Kidney (tissue), 14 donors: ENCODE data around the gene PRKN. TPM values are rescaled to one million over a fixed set of nuclear protein-coding genes. Genes with fewer than 3 reads are reported as not detected.

Experiments used
- DNase-seq, 5 donors: peaks; one replicate each; pipeline ENCODE4 v3.0.0-alpha.2; 2013 to 2020
- FAIRE-seq: peaks from 2 replicates; lab custom pipeline; 2012; peaks lifted over from hg19 to GRCh38; lab: Jason Lieb, UNC
- H3K27ac ChIP-seq, 2 donors: one replicate each; pipeline ENCODE4 v1.7.0; 2013; ENCODE audit warnings: low read depth in 2 of 2, low read length in 2 of 2, inconsistent platforms in 1 of 2
- H3K27me3 ChIP-seq: one replicate; pipeline ENCODE4 v1.7.1; 2013; ENCODE audit warnings: low read length, inconsistent platforms; ENCODE audit not compliant: control insufficient read depth, insufficient read depth
- H3K36me3 ChIP-seq, 3 donors: one replicate each; pipeline versions ENCODE4 v1.7.0 to v1.7.1; 2013; ENCODE audit warnings: low read length in 3 of 3, control low read depth in 1 of 3, inconsistent platforms in 1 of 3; ENCODE audit not compliant: insufficient read depth in 3 of 3, control insufficient read depth in 2 of 3
- H3K4me1 ChIP-seq, 3 donors: one replicate each; pipeline versions ENCODE4 v1.7.0 to v1.7.1; 2013; ENCODE audit warnings: low read length in 3 of 3, inconsistent platforms in 1 of 3, low read depth in 1 of 3; ENCODE audit not compliant: control insufficient read depth in 2 of 3, insufficient read depth in 2 of 3
- H3K4me3 ChIP-seq, 3 donors: one replicate each; pipeline versions ENCODE4 v1.7.0 to v1.8.1; 2013; ENCODE audit warnings: low read length in 3 of 3, control low read depth in 1 of 3, inconsistent platforms in 1 of 3
- H3K9ac ChIP-seq, 3 donors: one replicate each; pipeline versions ENCODE4 v1.7.0 to v1.7.1; 2013; ENCODE audit warnings: low read length in 3 of 3, control low read depth in 1 of 3, inconsistent platforms in 1 of 3
- H3K9me3 ChIP-seq, 3 donors: one replicate each; pipeline versions ENCODE4 v1.7.0 to v1.7.1; 2013; ENCODE audit warnings: low read length in 3 of 3, control low read depth in 1 of 3, inconsistent platforms in 1 of 3; ENCODE audit not compliant: control insufficient read depth in 2 of 3, insufficient read depth in 1 of 3
- intact Hi-C: fragments of 100-400 bp; cut with DNase I; formaldehyde crosslinking; loops from one replicate; pipeline ENCODE4 v1.11.1; 2022
- polyA plus RNA-seq: library from polyadenylated mRNA; stranded (reverse); fragments of 350-450 nt; fragmentation: Illumina TruSeq; extraction: RNeasy Lipid Tissue Mini Kit (QIAGEN cat#74804); gene quantifications from one replicate; pipeline ENCODE4 v1.2.3, GENCODE V29; 2014; ENCODE audit warnings: low read depth, low replicate concordance; ENCODE audit not compliant: insufficient read depth
- total RNA-seq: library from RNA; stranded (reverse); fragmentation: NEBNext Ultra II Directional; extraction: Animal tissue kit (Norgen Biotek cat#: 25700); gene quantifications from one replicate; pipeline ENCODE4 v1.2.1, GENCODE V29; 2021
- TF ChIP-seq, protein P1 (sequence below): IDR thresholded peaks from 3 replicates; pipeline ENCODE4 v1.5.1; 2012; ENCODE audit warnings: mild to moderate bottlenecking, moderate library complexity, borderline replicate concordance; ENCODE audit not compliant: insufficient read depth; ENCODE audit errors: extremely low read depth
- donor health status: control.
- donor health status: control.
- donor health status: control.
- donor health status: control.
- donor health status: control.
- donor health status: DM: yes; HTN: yes; CAD: no.
- donor health status: Normal renal cell carcinoma (clear cell type).

PRKN gene
- total and polyA plus RNA-seq, 2 donors from 2014 or later = 8.6 to 10.4 TPM

DNA sequence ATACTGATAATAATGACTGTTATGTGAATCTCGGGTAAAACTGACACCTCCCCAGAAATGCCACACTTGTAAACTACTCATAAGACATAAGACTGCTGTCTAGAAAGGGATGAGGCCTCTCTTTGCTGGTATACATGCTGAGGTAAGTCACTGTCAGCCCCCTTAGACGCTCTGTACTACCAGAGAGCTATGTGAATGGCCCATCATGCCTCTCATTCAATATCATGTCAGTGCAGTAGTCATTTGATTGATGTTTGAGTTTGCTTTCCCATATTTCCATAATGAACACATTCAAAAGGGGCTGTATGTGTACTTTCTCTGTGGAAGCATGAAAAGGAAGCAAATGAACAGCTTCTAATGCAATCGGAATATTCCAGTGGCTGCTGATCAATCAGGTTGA is 1334.3 kb downstream of the PRKN start:
- H3K4me3 ChIP-seq = no peak overlapping the region
- H3K27ac ChIP-seq = no peak overlapping the region
- intact Hi-C loops = no loop called here
- H3K9me3 ChIP-seq = no peaks in the 10 kb centered on the region
- TF ChIP-seq, protein P1, sequence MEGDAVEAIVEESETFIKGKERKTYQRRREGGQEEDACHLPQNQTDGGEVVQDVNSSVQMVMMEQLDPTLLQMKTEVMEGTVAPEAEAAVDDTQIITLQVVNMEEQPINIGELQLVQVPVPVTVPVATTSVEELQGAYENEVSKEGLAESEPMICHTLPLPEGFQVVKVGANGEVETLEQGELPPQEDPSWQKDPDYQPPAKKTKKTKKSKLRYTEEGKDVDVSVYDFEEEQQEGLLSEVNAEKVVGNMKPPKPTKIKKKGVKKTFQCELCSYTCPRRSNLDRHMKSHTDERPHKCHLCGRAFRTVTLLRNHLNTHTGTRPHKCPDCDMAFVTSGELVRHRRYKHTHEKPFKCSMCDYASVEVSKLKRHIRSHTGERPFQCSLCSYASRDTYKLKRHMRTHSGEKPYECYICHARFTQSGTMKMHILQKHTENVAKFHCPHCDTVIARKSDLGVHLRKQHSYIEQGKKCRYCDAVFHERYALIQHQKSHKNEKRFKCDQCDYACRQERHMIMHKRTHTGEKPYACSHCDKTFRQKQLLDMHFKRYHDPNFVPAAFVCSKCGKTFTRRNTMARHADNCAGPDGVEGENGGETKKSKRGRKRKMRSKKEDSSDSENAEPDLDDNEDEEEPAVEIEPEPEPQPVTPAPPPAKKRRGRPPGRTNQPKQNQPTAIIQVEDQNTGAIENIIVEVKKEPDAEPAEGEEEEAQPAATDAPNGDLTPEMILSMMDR = no peak
- no peaks in the 10 kb centered on the region for H3K4me1 ChIP-seq
- FAIRE-seq = no peak
- DNase-seq = no peak
- H3K36me3 ChIP-seq = no peaks in the 10 kb centered on the region
- no peak overlapping the region for H3K9ac ChIP-seq
- H3K27me3 ChIP-seq = no peaks in the 10 kb centered on the region

DNA sequence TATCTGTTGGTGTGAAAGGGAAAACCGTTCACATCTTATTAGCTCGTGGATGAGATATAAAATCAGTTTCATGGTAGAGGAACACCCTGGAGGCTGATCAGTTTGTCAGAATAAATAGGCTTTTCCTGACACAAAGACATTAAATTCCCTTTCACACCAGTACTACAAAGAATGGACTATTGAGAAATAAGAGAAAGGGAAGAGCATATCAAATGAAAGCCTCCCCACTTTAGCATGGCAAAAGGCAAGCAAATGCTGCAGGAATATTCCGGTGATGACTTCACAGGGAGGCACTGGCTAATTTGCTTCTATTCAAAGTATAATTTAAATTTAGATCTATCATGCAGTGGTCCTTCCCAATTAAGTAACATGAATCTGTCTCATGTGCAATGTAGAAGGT is 1337.8 kb downstream of the PRKN start:
- H3K4me3 ChIP-seq = no peak overlapping the region
- H3K36me3 ChIP-seq = no peaks in the 10 kb centered on the region
- no peaks in the 10 kb centered on the region for H3K4me1 ChIP-seq
- no peaks in the 10 kb centered on the region for H3K27me3 ChIP-seq
- no peak overlapping the region for H3K27ac ChIP-seq
- H3K9me3 ChIP-seq = no peaks in the 10 kb centered on the region
- intact Hi-C loops = no loop called here
- FAIRE-seq = no peak
- no peak overlapping the region for H3K9ac ChIP-seq
- TF ChIP-seq, protein P1 = no peak
- no peak for DNase-seq

DNA sequence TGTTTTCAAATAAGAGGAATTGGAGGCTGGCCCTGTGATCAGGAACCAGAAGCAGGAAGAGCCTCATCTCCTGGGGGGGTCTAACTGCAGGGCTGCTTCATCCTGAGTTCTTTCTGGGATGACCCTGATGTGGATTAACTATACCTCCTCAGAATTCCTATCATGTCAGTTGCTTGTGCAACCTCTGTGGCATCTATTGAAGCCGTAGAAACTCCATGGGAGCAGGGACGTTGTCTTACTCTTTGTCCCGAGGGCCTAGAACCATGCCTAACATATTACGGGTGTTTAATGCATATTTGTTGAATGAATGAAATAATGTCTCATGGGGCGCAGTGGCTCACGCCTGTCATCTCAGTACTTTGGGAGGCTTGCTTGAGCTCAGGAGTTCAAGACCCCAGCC is 1343.6 kb downstream of the PRKN start:
- H3K27ac ChIP-seq = no peak overlapping the region
- H3K27me3 ChIP-seq = no peaks in the 10 kb centered on the region
- TF ChIP-seq, protein P1 = no peak
- intact Hi-C loops = no loop called here
- H3K9ac ChIP-seq = no peak overlapping the region
- H3K9me3 ChIP-seq = no peaks in the 10 kb centered on the region
- peaks cover 0 to 3% (median 0%) of the 10 kb centered on the region in 3 donors for H3K4me1 ChIP-seq
- DNase-seq = no peak
- H3K36me3 ChIP-seq = no peaks in the 10 kb centered on the region
- H3K4me3 ChIP-seq = no peak overlapping the region
- FAIRE-seq = no peak
